ENCODE data around the gene CD8A. TPM values are rescaled to one million over a fixed set of nuclear protein-coding genes. Genes with fewer than 3 reads are reported as not detected.

The CD8A gene
- total RNA-seq, 2 donors from 2014 or later: 1.6 to 3.2 TPM

DNA sequence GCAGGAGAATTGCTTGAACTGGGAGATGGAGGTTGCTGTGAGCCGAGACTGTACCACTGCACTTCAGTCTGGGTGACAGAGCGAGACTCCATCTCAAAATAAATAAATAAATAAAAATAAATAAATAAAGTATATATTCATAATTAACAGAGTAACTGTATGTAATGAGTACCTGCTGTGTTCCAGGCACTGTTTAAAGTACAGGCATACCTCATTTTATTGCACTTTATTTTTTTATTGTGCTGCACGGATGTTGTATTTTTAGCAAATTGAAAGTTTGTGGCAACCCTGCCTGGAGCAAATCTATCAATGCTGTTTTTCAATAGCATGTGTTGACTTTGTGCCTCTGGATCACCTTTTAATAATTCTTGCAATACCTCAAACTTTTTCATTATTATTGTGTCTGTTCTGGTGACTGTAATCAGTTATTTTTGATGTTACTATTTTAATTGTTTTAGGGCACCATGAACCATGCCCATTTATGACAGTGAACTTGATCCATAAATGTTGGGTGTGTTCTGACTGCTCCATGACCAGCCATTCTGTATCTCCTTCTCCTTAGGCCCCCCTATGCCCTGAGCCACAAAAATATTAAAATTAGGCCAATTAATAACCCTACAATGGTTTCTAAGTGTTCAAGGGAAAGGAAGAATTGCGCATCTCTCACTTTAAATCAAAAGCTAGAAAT, 27.5 kb upstream of the CD8A start:
- no peak for DNase-seq
- intact Hi-C loops (cut with DNase I, micrococcal nuclease): loop anchor here in 1 of 2 donors (10.0 kb wide), 1 partner anchor 1347 kb away; no protein-coding TSS in a partner anchor
- ATAC-seq: peak; percentile 88

DNA sequence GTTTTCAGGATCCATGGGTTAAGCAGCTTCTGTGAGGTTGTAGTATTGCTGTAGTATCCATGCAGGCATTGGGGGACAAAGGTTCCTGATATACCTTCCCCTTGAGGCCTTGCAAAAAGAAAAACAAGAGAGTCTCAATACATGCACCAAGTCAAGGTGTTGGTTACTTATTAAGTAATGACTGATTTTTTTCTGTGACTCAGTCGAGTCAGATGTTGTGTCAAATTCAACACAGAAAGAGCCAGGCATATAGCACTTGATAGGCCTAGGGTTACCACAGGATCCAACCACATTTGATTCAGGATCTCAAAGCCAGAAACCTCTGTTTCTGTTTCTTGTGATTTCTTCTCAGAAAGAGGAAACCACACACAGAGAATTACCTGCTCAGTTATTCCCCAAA, 24.9 kb upstream of the CD8A start:
- ATAC-seq: no peak
- DNase-seq: no peak
- intact Hi-C loops (cut with DNase I, micrococcal nuclease): loop anchor here in 1 of 2 donors (10.0 kb wide), 1 partner anchor 1349 kb away; no protein-coding TSS in a partner anchor

DNA sequence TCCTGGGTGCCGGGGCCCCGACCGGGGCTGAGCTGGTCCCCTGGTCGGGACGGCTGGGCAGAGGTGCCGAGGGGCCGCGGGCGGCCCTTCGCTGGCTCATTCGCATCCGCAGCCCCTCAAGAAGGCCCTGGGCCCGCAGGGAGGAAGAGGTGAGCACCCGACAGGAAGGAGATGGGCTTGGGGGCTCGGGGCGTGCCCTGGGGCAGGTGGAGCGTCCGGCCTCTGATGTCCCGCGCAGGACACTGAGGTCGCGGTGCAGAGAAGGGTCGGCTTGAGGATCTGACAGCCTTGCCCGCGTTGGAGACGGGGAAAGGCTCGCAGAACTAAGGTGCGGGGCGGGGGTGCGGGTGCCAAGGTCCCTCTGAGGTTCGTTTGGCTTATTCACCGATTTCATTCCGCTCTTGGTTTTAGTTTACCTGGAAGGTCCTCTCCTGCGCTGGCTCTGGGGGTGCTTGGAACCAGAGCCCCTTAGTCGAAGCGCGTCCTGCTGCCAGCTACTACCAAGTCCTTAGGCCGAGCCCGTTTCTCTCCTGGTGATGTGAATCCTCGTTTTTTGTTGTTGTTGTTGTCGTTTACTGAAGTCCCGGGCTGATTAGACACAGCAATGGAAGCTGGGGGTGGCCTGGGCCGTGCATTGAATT, 18.9 kb upstream of the CD8A start:
- intact Hi-C loops (cut with DNase I, micrococcal nuclease): loop anchor here in 1 of 2 donors (10.0 kb wide), 1 partner anchor 1355 kb away; no protein-coding TSS in a partner anchor
- no peak for DNase-seq
- no peak for ATAC-seq

DNA sequence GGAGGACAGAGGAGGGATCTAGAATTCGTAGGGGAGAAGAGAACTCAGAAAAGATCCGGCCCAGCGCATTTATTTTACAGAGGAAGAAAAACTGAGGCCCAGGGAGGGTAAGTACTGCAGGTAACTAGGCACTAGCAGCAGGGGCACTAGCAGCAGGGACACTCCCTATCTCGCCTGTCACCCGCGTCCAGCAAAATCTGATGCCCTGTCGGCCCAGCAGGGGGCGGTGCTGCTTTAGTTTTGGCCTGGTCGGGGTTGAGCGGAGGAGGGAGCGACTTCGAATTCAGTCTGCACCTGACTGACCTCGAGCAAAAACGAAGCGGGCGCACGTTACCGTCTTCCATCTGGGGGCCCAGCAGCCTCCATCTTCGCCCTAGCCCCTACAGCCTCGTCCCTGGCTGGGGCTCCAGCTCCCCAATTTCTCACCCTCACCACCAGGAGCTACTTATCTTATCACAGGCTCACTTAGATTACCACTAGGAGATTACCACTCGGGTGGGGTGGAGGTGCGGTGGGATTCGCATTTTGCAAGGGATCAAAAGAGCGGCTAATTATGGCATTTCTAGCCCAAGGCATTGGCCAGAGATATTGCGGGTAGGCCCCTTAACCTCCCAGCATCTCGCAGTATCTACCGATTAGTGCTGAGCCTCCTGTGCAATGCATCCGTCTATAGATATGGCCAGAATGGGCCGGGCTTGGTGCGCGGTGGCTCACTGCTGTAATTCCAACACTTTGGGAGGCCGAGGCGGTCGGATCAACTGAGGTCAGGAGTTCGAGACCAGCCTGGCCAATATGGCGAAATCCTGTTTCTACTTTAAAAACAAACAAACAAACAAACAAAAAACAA, 17.8 kb upstream of the CD8A start:
- ATAC-seq (peak; percentile 96), DNase-seq (peak; percentile 83 to 88)
- intact Hi-C loops (cut with DNase I, micrococcal nuclease): no loop called here

DNA sequence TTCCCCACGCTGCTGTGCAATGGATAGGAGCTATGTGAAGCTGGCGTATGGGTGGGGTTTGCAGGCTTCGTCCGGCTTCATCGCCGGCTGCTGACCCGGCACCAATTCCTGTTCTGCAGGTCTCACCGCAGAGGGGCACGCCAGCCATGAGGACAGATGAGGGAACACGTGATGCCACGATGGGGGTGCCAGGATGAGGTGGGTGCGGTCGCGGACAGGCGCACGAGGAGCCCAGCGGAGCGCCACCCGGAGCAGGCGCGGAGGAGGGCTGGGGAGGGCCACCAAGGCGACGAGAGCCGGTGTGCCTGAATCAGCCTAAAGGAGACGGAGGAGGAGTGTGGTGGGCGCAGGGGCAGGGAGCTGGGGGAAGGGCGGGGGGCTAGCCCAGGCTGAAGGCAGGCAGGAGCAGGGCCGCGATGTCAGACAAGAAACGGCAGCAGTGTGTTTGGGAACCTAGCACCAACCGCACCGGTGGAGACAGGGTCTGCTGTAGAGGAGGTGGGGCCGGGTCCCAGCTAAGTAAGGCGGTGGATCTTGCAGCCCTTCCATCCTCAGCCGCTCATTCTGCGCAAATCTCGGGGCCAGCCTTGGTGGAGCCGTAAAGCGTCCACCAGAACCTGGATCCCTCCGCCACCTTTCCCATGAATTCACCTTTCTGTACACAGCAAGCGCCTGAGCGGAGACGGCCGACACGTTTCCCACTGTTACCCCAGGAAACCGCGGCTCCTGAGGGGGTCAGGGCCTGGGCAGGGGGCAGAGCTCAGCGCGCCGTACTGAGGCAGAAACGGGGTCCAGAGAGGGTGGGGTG, 17.0 kb upstream of the CD8A start:
- ATAC-seq (peak; percentile 71), DNase-seq (peak; percentile 65 to 76)
- intact Hi-C loops (cut with DNase I, micrococcal nuclease): no loop called here

DNA sequence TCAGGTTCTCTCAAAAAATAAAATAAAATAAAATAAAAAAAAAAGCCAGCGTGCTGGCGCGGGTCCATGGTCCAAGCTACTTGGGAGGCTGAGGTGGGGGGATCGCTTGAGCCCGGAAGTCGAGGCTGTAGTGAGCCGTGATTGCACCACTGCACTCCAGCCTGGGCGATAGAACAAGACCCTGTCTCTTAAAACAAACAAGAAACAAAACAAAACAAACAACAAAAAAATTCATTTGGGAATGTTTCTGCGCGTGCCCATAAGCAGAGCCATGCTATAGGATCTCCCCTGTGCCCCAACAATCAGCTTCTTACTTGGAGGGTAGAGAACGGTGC, 16.4 kb upstream of the CD8A start:
- no peak for DNase-seq
- ATAC-seq: no peak
- intact Hi-C loops (cut with DNase I, micrococcal nuclease): no loop called here

DNA sequence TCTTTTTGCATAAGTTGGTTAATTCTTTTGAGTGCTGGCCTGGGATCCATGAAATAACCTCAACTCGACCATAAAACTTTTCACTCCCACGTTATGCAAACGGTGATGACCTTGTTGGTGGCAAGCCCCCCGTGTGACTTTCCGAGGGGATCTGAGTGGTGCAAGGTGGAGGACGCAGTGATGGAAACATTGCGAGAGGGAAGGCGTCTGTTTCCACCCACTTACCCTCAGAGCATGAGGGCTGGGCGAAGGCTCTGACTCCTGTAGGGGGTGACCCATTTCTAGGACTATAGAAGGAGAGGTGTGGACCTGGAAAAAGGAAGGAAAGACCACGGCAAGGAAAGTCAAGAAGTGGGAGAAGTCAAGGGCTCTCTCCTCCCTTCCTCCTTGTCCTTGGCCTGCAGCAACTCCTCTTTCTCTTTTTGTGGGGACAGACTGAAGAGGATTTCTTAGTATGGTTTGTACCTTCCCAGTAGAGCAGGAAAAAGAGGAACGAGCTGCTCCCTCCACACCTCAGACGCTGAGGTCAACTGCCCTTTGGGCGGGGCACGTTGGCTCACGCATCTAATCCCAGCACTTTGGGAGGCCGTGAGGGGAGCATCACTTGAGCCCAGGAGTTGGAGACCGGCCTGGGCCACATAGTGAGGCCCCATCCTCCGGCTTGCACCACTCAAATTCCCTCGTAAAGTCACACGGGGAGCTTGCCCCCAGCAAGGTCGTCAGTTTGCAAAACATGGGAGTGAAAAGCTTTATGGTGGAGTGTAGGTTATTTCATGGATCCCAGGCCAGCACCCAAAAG, 15.5 kb upstream of the CD8A start:
- ATAC-seq (no peak), DNase-seq (no peak)
- intact Hi-C loops (cut with DNase I, micrococcal nuclease): no loop called here

DNA sequence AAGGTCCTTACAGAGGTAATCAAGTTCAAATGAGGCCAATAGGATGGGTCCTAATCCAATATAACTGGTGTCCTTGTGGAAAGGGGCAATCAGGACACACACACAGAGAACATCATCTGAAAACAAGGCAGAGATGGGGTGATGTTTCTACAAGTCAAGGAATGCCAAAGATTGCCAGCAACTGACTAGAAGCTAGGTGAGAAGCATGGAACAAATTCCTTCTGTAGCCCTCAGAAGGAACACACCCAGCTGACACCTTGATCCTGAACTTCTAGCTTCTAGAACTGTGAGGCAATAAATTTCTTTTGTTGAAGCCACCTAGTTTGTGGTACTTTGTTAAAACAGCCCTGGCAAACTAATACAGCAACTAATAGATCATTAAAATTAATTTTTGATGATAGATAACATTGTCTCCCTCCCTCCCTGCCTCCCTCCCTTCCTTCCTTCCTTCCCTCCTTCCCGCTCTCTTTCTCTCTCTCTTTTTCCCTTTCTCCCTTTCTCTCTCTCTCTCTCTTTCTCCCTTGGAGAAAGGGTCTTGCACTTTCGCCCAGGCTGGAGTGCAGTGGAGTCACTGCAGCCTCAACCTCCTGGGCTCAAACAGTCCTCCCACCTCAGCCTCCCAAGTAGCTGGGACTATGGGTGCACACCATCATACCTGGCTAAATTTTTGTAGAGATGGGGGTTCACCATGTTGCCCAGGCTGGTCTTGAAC, 10.3 kb upstream of the CD8A start:
- intact Hi-C loops (cut with DNase I, micrococcal nuclease): no loop called here
- DNase-seq (no peak), ATAC-seq (no peak)

DNA sequence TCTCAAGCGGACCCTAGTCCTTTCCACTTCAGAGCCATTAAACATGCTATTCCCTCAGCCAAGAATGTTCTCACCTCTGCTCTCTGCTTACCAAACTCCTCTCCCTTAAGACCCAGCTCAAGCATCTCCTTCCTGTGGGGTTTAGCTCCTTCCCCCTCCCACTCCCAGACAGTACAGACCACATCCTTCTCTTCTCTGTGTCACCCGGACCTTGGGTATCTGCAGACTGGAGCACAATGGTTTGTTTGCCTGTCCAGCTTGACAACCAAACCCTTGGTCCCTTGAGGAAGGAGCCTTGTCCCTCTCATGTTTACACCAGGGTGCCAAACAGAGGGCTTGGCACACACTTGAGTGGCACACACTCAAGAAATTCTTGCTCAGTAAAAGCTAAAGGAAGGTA, 4.1 kb upstream of the CD8A start:
- intact Hi-C loops (cut with DNase I, micrococcal nuclease): no loop called here
- ATAC-seq: no peak
- DNase-seq: no peak

DNA sequence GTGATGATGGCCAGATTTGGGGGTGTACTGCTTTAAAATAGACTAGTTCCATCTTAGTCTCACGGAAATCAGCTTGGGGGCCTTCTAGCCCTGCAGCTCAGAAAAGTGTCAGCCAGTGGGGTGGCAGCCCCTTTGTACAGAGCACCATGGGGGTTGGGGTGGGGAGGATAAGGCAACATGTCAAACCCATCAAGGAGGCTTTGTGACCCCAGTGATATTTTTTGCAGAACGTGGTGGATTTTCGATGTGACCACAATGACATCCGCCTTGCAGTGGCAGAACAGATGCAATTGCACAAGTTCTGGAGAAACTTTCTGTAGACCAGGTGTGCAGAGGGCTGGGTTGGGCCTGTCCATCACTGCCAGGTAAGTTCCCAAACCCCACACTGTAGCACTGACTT, 3.0 kb upstream of the CD8A start:
- intact Hi-C loops (cut with DNase I, micrococcal nuclease): no loop called here
- ATAC-seq (no peak), DNase-seq (no peak)

DNA sequence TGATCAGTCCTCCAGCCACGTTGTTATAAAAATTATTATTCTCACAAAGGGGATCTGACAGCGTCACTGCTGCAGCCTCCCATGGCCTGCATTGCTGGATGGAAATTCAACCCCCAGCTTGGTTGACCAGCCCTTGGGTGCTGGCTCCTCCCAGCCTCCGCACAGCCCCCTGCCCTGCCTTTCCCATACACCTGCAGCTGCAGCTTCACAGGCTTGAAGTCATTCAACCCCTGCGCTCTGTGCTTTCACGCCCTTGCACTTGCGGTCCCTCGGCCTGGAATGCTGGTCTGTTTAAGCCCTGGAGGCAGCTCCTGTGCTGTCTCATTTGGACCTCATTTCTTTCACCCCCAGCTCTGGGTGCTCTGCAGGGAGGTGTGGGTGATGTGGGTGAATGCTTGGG, 860 bp upstream of the CD8A start:
- intact Hi-C loops (cut with DNase I, micrococcal nuclease): no loop called here
- ATAC-seq (no peak), DNase-seq (no peak)

DNA sequence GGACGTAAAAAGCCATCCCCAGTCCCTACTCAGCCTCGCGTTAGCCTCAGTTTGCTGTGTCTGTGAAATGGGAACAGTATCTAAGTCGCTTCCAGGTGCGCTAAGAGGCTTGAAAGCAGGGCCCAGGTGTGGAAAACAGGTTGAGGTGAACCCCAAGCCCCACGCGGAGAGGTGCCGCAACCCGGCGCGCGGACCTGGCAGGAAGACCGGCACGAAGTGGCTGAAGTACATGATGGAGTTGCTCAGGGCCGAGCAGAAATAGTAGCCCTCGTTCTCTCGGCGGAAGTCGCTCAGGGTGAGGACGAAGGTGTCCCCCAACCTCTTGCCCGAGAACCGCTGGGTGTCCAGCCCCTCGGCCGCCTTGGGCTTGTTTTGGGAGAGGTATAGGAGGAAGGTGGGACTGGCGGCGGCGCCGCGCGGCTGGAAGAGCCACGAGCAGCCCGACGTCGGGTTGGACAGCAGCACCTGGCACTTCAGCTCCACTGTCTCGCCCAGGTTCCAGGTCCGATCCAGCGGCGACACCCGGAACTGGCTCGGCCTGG, 508 bp downstream of the CD8A start:
- DNase-seq (no peak), ATAC-seq (no peak)
- intact Hi-C loops (cut with DNase I, micrococcal nuclease): no loop called here

DNA sequence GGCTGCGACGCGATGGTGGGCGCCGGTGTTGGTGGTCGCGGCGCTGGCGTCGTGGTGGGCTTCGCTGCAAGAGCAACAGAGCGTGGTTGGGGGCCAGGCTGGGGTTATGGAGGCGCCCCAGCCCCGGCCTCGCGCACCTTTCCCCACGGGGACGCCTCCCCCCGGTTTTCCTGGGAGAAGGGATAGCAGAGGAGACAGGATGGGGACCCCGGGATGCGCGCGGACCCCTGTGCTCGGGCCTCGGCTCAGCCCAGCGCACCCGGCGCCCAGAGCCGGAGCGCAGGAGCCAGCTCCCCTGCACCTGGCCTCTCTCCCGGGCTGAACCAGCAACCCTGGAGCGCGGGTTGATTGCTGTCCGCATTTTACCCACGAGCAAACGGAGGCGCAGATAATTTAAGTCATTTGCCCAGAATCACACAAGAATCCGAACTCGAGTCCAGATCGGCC, 1.0 kb downstream of the CD8A start:
- ATAC-seq: no peak
- no peak for DNase-seq
- intact Hi-C loops (cut with DNase I, micrococcal nuclease): no loop called here

DNA sequence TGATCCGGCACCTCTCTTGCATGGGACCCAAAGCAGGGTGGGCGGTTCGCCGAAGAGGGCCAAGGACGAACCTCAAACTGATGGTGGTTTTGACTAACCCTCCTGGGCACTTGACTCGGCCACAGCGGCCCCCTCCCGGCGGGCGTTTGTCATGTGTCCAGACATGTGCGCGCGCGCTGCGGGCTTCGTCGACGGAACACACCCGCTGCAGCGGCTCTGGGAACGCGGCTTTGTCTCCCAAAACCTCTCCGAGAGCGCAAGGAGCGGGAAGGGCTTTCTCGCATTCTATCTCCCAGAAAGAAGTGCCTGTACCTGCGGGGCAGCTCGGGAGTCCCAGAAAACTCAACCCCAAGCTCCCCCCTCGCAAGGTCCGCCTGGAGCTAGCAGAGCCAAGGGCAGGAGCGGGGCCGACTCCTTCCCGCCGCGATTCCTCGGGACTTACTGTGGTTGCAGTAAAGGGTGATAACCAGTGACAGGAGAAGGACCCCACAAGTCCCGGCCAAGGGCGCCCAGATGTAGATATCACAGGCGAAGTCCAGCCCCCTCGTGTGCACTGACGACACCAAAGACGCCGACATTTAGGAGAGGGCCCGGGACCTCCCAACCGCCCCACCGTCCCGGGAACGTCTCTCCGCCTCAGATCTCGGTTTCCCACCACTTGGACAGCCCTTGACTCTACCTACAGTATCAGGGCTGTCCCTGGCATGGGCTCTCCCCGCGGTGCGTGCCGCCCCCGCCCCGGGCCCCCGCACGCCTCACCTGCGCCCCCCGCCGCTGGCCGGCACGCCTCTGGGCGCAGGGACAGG, 1.6 kb downstream of the CD8A start:
- no peak for DNase-seq
- ATAC-seq: no peak

DNA sequence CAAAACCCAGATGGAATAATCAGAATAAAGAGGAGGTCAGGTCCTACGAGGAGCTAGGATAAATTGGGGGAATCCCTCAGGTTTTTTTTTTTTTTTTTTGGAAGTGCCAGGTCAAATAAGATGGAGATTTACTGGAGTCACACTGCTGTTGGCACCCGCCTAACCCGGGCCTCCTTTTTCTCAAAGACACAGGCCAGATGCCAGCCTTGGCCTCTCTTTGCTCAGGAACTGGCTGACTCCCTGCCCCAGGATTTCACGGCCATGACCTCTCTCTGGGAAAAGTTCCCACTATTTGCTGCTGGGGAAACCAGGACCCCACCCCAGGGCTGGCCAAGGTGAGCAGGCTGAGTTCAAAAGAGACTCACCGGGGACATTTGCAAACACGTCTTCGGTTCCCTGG, 2.5 kb downstream of the CD8A start:
- ATAC-seq: no peak
- DNase-seq: no peak
- intact Hi-C loops (cut with DNase I, micrococcal nuclease): no loop called here

More for the DNA sequence above, 1.6 kb downstream of the CD8A start:
- intact Hi-C loops (cut with DNase I, micrococcal nuclease): no loop called here

DNA sequence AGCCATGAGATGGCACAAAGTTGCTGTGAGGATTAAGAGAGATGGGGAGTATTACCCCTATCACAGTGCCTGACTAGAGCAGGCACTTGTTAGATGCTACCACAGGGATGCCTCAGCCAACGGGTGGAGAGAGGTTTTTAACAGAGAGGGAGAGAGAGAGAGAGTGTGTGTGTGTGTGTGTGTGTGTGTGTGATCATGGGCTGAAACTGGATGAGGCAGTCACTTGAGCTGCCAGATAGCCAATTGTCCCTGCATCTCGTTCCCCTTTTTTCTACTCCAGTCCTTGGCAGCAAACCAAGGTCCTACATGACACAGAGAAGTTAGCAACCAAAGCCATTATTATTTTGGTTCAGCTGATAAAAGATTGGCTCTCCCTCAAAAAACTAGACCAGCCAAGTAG, 3.0 kb downstream of the CD8A start:
- ATAC-seq (no peak), DNase-seq (no peak)
- intact Hi-C loops (cut with DNase I, micrococcal nuclease): no loop called here

All from left colon (tissue), 2 donors.